HG02759 (cell line): ENCODE data around the gene NME3.

ENCODE experiments used
- ATAC-seq: cut with Tn5 transposase; IDR thresholded peaks from one replicate; pipeline ENCODE4 v1.9.1; 2021; ENCODE audit warnings: mild to moderate bottlenecking, moderate library complexity; ENCODE audit not compliant: unreplicated experiment

Gene NME3

GRCh38 chr16:1770328-1771187 lies 785 bp downstream of the NME3 start:
- ATAC-seq: no peak

GRCh38 chr16:1769402-1770300 lies 1.7 kb downstream of the NME3 start:
- no peak for ATAC-seq

GRCh38 chr16:1768767-1769401 lies 2.5 kb downstream of the NME3 start:
- ATAC-seq: no peak

GRCh38 chr16:1768061-1768766 lies 3.1 kb downstream of the NME3 start:
- ATAC-seq: no peak

- no peak for ATAC-seq
Measured at GRCh38 chr16:1767116-1767994, 4.0 kb downstream of the NME3 start.

- ATAC-seq: no peak
Measured at GRCh38 chr16:1766701-1767100, 4.6 kb downstream of the NME3 start.

GRCh38 chr16:1766231-1766630 lies 5.1 kb downstream of the NME3 start:
- no peak for ATAC-seq

GRCh38 chr16:1765826-1766225 lies 5.5 kb downstream of the NME3 start:
- no peak for ATAC-seq

- no peak for ATAC-seq
Measured at GRCh38 chr16:1764971-1765370, 6.4 kb downstream of the NME3 start.

GRCh38 chr16:1763521-1764511 lies 7.5 kb downstream of the NME3 start:
- ATAC-seq: no peak

GRCh38 chr16:1762879-1763520 lies 8.3 kb downstream of the NME3 start:
- no peak for ATAC-seq

- no peak for ATAC-seq
Measured at GRCh38 chr16:1762196-1762878, 9.0 kb downstream of the NME3 start.

GRCh38 chr16:1761751-1762150 lies 9.6 kb downstream of the NME3 start:
- ATAC-seq: no peak

- no peak for ATAC-seq
Measured at GRCh38 chr16:1760911-1761310, 10.4 kb downstream of the NME3 start.

- ATAC-seq: no peak
Measured at GRCh38 chr16:1759511-1759910, 11.8 kb downstream of the NME3 start.

GRCh38 chr16:1758923-1759322 lies 12.4 kb downstream of the NME3 start:
- ATAC-seq: no peak

- no peak for ATAC-seq
Measured at GRCh38 chr16:1757714-1758461, 13.5 kb downstream of the NME3 start.
